PFSK-1 (cell line): ENCODE data around the gene PUS1.

Experiments
- FOXP2 ChIP-seq: optimal IDR thresholded peaks from 2 replicates; pipeline ENCODE3; 2011; ENCODE audit warnings: borderline replicate concordance, control low read depth, inconsistent platforms; ENCODE audit not compliant: insufficient read depth; ENCODE audit errors: extremely low read length, extremely low read depth
- POLR2AphosphoS5 ChIP-seq: IDR thresholded peaks from 2 replicates; pipeline ENCODE4 v1.6.1; 2012; ENCODE audit warnings: low read depth, mild to moderate bottlenecking, control low read depth, low read length, moderate library complexity
- REST ChIP-seq, 2 experiments: IDR thresholded peaks; 2 replicates each; pipeline versions ENCODE4 v1.6.1 to v1.8.0; 2011 to 2012; ENCODE audit warnings: low read depth in 2 of 2, low read length in 2 of 2, control low read depth in 1 of 2, inconsistent platforms in 1 of 2, mild to moderate bottlenecking in 1 of 2, moderate library complexity in 1 of 2; ENCODE audit not compliant: insufficient read depth in 1 of 2
- SIN3A ChIP-seq: IDR thresholded peaks from 2 replicates; pipeline ENCODE4 v1.6.1; 2012; ENCODE audit warnings: mild to moderate bottlenecking, low read length, moderate library complexity, borderline replicate concordance; ENCODE audit not compliant: insufficient read depth
- TAF1 ChIP-seq: IDR thresholded peaks from 2 replicates; pipeline ENCODE4 v1.6.1; 2012; ENCODE audit warnings: low read length, control low read depth, borderline replicate concordance; ENCODE audit not compliant: insufficient read depth

GRCh38 chr12:131919366-131920156, 9.5 kb upstream of the PUS1 start:
- TF ChIP-seq POLR2AphosphoS5 (no peak), TAF1 (no peak), SIN3A (no peak), REST (IDR thresholded peaks at IDR 0.05; ENCODE audit: insufficient read depth in 1 of 2, low read depth in 2 of 2, low read length in 2 of 2) (no peak), FOXP2 (no peak)
